ENCODE measurements around the gene TRIM65. TPM values are rescaled to one million over a fixed set of nuclear protein-coding genes. Genes with fewer than 3 reads are reported as not detected.

The TRIM65 gene, protein sequence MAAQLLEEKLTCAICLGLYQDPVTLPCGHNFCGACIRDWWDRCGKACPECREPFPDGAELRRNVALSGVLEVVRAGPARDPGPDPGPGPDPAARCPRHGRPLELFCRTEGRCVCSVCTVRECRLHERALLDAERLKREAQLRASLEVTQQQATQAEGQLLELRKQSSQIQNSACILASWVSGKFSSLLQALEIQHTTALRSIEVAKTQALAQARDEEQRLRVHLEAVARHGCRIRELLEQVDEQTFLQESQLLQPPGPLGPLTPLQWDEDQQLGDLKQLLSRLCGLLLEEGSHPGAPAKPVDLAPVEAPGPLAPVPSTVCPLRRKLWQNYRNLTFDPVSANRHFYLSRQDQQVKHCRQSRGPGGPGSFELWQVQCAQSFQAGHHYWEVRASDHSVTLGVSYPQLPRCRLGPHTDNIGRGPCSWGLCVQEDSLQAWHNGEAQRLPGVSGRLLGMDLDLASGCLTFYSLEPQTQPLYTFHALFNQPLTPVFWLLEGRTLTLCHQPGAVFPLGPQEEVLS
- polyA plus RNA-seq (ENCODE audit: insufficient read length in 4 of 4) = 10 to 100 TPM; 11.5 to 14.7 (median 12.8) TPM

DNA sequence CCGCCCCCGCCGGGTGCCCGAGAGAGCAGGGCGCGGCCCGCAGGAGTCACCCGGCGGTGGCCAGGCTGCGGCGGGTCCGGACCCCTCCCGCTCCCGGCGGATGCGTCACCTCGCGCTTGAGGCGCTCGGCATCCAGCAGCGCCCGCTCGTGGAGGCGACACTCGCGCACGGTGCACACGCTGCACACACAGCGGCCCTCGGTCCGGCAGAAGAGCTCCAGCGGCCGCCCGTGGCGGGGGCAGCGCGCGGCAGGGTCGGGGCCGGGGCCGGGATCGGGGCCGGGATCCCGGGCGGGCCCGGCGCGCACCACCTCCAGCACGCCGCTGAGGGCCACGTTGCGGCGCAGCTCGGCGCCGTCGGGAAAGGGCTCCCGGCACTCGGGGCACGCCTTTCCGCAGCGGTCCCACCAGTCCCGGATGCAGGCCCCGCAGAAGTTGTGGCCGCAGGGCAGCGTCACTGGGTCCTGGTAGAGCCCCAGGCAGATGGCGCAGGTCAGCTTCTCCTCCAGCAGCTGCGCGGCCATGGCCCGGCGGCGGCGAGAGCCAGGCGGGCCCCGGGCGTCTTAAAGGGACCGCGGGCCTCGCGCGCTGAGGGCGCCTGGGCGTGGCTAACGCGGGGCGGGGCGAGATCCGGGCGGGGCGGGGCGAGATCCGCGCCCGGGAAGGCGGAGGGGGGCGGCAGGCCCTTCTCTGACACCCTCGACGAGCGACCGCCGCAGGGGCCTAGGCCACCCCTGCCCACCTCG lies at the start of gene TRIM65:
TSS of gene TRIM65 (minus strand) at position 537 of the 745 bp plus-strand sequence. CDS start at position 523, 14 bp downstream.
- no peak for DNase-seq (ENCODE audit: low read depth in 4 of 4, low spot score in 3 of 4)

GRCh38 chr17:75945211-75945610 lies 48.5 kb upstream of the TRIM65 start:
- DNase-seq (ENCODE audit: low read depth in 4 of 4, low spot score in 3 of 4) = no peak

GRCh38 chr17:75943491-75943890 lies 46.7 kb upstream of the TRIM65 start:
- no peak for DNase-seq (ENCODE audit: low read depth in 4 of 4, low spot score in 3 of 4)

GRCh38 chr17:75942473-75942872 lies 45.7 kb upstream of the TRIM65 start:
- no peak for DNase-seq (ENCODE audit: low read depth in 4 of 4, low spot score in 3 of 4)

DNA sequence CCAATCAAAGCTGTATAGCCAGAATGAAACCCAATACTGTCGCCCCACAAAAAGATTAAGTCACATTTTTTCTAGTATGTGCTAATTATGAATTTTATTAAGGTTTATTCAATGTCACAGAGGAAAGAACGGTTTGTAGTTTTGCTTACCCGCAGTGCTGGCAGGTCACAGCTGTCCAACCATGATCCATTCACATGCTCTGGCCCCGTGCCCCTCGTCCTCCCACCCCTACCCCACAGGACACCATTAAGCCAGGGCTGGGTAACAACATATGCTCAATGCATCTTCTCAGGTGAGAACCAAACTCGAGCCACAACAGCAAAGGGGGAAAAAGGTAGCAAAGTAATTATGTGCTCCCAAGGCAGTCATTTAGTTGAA lies 44.7 kb upstream of the TRIM65 start:
- no peak for DNase-seq (ENCODE audit: low read depth in 4 of 4, low spot score in 3 of 4)

GRCh38 chr17:75940727-75941441 lies 44.1 kb upstream of the TRIM65 start, which contains the start of gene FBF1:
Gene FBF1 (minus strand): TSS chr17:75941042. CDS start chr17:75938149, 2,893 bp downstream.
- DNase-seq (ENCODE audit: low read depth in 4 of 4, low spot score in 3 of 4) = peak; percentile 78 to 87 (median 81)

- DNase-seq (ENCODE audit: low read depth in 4 of 4, low spot score in 3 of 4) = no peak
Observed at GRCh38 chr17:75937652-75938051, 40.9 kb upstream of the TRIM65 start.

GRCh38 chr17:75933808-75934207 lies 37.1 kb upstream of the TRIM65 start:
- no peak for DNase-seq (ENCODE audit: low read depth in 4 of 4, low spot score in 3 of 4)

DNA sequence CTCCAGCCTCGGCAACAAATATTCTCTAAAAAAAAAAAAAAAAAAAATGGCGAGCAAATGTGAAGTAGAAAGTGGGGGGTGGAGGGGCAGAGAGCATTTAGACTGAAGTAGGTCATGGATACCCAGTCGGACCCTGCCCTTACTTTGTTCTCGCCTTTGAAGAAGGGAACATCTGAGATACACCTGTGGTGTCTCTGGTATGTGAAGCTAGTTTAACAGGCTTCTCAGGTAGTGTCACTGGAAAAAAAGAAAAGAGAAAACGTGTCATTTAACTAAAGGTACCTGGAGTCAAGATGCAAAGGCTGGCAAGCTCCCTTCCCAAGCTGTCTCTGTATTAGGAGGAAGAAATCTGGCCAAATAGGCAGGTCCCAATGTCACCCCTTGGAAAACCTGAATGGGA lies 36.1 kb upstream of the TRIM65 start:
- DNase-seq (ENCODE audit: low read depth in 4 of 4, low spot score in 3 of 4) = no peak

DNA sequence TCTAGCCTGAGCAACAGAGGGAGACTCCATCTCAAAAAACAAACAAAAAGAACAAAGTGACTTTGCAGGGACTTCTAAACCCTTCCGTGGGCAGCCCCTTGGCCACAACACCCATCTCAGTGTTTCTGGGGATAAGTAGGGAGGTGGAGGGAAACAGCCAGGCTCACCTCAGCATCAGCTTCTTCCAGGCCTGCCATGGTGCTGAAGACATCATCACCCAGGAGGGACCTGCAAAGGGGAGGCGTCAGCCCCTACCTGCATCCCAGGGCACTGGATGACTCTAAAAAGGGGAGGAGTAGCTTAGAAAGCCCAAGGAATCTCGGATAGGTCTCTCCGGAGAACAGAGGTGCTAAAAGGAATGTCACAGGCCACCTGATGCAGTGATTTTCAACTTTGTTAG lies 34.3 kb upstream of the TRIM65 start:
- no peak for DNase-seq (ENCODE audit: low read depth in 4 of 4, low spot score in 3 of 4)

DNA sequence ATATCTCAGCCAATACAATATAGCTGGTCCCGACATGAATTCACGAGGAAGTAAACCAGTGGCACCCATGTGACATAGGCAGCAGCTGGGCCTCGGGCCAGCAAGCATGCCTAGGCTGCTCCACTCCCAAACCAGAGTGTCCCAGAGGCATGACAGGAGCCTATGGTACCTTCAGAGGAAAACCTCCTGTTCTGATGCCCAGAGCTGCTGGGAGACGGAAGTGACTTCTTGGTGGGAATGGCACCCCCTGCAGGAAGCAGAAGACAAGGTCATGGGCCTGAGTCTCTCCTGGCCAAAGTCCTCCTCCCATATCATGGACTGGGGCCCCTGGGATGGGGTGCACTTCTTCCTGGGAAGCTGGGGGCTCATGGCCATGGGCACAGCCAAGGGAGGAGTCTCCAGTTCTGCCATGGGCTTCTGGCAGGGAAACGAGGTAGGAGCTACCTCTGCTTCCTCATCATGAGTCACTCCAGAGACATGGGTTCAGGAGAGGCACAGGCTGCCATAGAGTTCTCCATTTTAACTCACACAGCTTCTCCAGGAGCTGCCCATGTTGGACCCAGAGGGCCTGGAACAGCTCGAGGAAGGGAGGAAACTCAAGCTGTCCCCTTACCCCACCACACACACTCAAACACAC lies 30.7 kb upstream of the TRIM65 start:
- no peak for DNase-seq (ENCODE audit: low read depth in 4 of 4, low spot score in 3 of 4)

DNA sequence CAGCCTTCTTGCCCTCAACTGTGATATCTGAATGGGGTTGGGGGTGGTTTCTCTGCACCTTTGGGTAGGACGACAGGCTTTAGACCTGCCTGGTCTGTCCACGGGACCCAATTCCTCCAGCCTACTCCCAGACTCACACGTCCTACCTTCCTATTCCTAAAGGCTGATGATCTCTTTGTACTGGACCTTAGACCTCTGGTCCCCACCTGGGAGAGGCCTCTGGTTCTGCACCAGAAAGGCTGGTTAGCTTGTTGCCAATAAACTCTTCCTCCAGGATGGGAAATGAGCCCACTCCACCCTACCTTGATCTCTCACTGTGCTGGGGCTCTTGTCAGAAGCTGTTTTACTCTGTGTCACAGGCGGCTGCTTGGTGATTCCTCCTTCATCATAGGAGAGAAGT lies 29.7 kb upstream of the TRIM65 start:
- DNase-seq (ENCODE audit: low read depth in 4 of 4, low spot score in 3 of 4) = no peak

GRCh38 chr17:75925912-75926311 lies 29.2 kb upstream of the TRIM65 start:
- no peak for DNase-seq (ENCODE audit: low read depth in 4 of 4, low spot score in 3 of 4)

DNA sequence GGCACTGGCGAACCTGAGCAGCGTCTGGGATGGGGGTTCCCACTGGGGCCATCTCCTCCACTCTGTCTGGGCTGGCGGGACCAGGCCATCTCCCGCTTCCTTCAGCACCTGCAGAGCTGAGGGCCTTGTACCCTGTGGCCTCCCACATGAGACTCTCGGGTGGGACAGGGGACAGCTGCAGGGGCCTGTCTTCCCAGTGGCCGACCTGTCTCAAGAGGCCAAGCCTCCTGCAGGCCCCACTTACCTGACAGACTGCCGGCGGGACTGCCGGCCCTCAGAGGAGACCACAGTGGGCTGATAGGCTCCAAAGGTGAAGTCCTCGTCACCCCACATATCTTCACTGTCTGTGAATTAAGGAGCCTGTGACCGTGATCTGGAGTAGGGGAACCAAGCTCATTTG lies 28.4 kb upstream of the TRIM65 start:
- no peak for DNase-seq (ENCODE audit: low read depth in 4 of 4, low spot score in 3 of 4)

DNA sequence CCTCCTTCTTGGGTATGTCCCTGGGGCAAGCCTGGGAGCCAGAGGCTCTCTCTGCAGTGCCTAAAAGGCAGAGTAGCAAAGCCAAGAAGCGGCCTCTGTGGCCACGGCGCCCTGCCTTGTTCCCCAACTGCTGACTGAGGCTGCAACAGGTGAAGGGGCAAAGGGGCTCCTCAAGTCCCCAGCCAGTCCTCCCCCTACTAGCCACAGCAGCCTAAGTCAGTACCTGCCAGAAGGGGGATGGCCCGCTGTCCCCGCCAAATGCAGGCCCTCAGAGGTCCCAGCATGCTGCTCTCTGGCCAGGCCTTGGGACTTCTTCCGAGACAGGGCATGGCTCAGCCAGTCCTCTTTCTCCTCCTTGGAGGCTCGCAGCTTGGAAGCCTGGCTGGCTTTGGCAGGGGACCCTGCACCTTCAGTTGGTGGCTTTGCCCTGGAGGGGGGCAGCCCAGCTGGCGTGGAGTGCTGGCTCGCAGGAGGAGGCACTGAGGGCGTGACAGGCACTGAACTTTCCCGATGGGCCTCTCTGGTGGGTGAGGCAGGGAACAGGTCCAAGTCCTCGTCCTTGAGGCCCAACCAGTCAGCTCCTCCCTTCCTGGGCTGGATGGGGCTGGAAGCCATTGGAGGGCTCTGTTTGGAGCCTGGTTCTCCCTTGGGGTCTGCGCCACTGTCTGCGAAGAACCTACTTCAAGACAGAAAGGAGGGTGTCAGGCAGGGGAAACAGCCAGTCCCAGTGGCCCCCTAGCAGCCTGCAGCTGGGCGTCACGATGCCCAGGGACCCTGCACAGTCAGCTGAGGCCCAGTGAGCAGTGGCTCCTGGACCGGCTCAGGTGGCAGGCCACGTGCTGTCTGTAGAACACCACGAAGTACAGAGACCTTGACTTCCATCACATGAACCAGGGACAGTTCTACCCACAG lies 26.5 kb upstream of the TRIM65 start:
- DNase-seq (ENCODE audit: low read depth in 4 of 4, low spot score in 3 of 4) = no peak

- DNase-seq (ENCODE audit: low read depth in 4 of 4, low spot score in 3 of 4) = no peak
Observed at GRCh38 chr17:75922173-75922961, 25.6 kb upstream of the TRIM65 start.

- DNase-seq (ENCODE audit: low read depth in 4 of 4, low spot score in 3 of 4) = no peak
Observed at GRCh38 chr17:75921596-75921995, 24.8 kb upstream of the TRIM65 start.

- no peak for DNase-seq (ENCODE audit: low read depth in 4 of 4, low spot score in 3 of 4)
Observed at GRCh38 chr17:75920045-75920560, 23.4 kb upstream of the TRIM65 start.

Data from right renal pelvis (tissue), 4 donors.